Activated naive CD8-positive, alpha-beta T cell (primary cell): ENCODE results near the gene SLK.

Experiments
- H3K27ac Mint-ChIP-seq: one replicate; pipeline ENCODE4 v1.8.0; 2021; ENCODE audit warnings: mixed read lengths
- H3K27me3 Mint-ChIP-seq: one replicate; pipeline ENCODE4 v1.8.0; 2021; ENCODE audit warnings: mixed read lengths
- H3K36me3 Mint-ChIP-seq: one replicate; pipeline ENCODE4 v1.8.0; 2021; ENCODE audit warnings: mixed read lengths
- H3K4me1 Mint-ChIP-seq: one replicate; pipeline ENCODE4 v1.8.0; 2021; ENCODE audit warnings: low read depth, mixed read lengths
- H3K4me3 Mint-ChIP-seq: one replicate; pipeline ENCODE4 v1.8.0; 2021; ENCODE audit warnings: mild to moderate bottlenecking, mixed read lengths
- H3K9me3 Mint-ChIP-seq: one replicate; pipeline ENCODE4 v1.8.0; 2021; ENCODE audit warnings: low read depth, mixed read lengths

The SLK gene

DNA sequence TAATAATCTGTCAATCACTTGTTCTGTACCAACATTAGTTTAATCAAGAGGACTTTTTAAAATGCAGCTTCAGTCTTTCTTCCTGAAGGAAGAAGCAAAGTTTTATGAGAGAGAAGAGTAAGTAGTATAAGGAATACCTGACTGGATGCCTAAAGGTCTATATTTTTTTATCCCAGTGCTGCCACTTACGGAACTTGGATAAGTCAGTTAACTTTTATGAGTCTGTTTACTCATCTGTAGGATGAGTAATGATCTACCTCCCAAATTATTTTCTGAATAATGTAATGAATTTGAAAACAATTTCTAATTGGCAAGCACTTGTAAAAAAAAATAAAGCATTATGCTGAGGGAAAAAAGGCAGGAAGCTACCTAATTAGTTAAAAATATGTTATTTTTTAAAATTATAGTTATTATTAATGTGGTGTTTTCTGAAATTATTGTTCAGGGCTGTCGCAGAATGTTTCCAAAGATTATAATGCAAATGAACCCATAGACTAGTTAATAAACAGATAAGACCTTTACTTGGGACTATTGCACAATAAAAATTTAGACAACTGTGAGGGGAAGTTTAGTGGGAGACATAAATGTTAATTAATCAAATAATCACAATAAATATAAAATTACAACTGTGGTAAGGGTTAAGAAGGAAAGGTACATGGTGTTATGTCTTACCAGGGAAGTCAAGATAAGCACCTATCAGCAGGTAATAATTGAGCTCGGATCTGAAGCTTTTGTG, 24.6 kb downstream of the SLK start:
- Mint-ChIP-seq H3K36me3 (peaks cover 8% of the 10 kb centered on the region), H3K4me1 (peaks cover 42% of the 10 kb centered on the region), H3K27me3 (no peaks in the 10 kb centered on the region), H3K9me3 (no peaks in the 10 kb centered on the region), H3K27ac (no peak overlapping the region), H3K4me3 (no peak overlapping the region)

DNA sequence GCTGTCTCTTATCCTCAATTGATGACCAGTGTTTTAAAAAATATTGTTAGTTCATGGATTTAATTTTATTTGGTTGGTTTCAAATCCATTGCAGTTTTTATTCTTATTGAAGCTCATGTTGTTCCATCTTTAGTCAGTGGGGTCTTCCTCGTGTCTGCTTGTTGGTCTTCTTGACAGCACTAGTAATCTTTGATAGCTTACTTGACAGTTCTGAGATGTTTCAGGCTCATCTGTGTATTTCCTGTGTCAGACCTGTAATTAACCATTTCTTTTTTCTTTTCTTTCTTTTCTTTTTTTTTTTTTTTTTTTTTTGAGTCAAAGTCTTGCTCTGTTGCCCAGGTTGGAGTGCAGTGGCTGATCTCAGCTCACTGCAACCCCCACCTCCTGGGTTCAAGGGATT, 28.2 kb downstream of the SLK start:
- Mint-ChIP-seq H3K4me3 (no peak overlapping the region), H3K9me3 (no peaks in the 10 kb centered on the region), H3K27me3 (no peaks in the 10 kb centered on the region), H3K27ac (no peak overlapping the region), H3K36me3 (peaks cover 12% of the 10 kb centered on the region), H3K4me1 (peaks cover 18% of the 10 kb centered on the region)

DNA sequence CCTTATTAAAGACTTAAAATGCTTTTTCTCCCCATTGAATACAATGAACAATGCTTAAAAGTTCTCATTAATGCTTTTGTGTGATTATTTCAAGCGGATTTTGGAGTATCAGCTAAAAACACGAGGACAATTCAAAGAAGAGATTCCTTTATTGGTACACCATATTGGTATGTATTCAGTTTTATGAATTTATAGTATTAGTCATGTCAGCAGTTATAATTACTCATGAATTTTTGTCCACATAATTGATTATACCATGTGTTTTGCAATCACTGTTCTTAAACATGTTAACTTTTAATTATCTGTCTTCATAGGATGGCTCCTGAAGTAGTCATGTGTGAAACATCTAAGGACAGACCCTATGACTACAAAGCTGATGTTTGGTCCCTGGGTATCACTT, 31.9 kb downstream of the SLK start:
- peaks cover 18% of the 10 kb centered on the region for H3K36me3 Mint-ChIP-seq
- H3K4me1 Mint-ChIP-seq, result peaks cover 14% of the 10 kb centered on the region
- no peaks in the 10 kb centered on the region for H3K9me3 Mint-ChIP-seq
- no peak overlapping the region for H3K27ac Mint-ChIP-seq
- H3K27me3 Mint-ChIP-seq, result no peaks in the 10 kb centered on the region
- H3K4me3 Mint-ChIP-seq, result no peak overlapping the region

DNA sequence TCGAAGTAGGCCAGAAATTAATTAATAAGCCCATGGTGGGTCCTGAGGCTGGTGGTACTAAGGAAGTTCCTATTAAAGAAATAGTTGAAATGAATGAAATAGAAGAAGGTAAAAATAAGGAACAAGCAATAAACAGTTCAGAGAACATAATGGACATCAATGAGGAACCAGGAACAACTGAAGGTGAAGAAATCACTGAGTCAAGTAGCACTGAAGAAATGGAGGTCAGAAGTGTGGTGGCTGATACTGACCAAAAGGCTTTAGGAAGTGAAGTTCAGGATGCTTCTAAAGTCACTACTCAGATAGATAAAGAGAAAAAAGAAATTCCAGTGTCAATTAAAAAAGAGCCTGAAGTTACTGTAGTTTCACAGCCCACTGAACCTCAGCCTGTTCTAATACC, 36.0 kb downstream of the SLK start:
- no peaks in the 10 kb centered on the region for H3K27me3 Mint-ChIP-seq
- H3K4me3 Mint-ChIP-seq, result no peak overlapping the region
- H3K27ac Mint-ChIP-seq, result no peak overlapping the region
- no peaks in the 10 kb centered on the region for H3K4me1 Mint-ChIP-seq
- peaks cover 12% of the 10 kb centered on the region for H3K36me3 Mint-ChIP-seq
- no peaks in the 10 kb centered on the region for H3K9me3 Mint-ChIP-seq

GRCh38 chr10:104005172-104005863, 38.4 kb downstream of the SLK start:
- Mint-ChIP-seq H3K27ac (no peak overlapping the region), H3K4me1 (no peaks in the 10 kb centered on the region), H3K27me3 (no peaks in the 10 kb centered on the region), H3K9me3 (no peaks in the 10 kb centered on the region), H3K4me3 (no peak overlapping the region), H3K36me3 (peaks cover 10% of the 10 kb centered on the region)

GRCh38 chr10:104011904-104012303, 45.0 kb downstream of the SLK start:
- Mint-ChIP-seq H3K27me3 (no peaks in the 10 kb centered on the region), H3K4me3 (no peak overlapping the region), H3K27ac (no peak overlapping the region), H3K9me3 (no peaks in the 10 kb centered on the region), H3K36me3 (peaks cover 3% of the 10 kb centered on the region), H3K4me1 (no peaks in the 10 kb centered on the region)

- Mint-ChIP-seq H3K27ac (no peak overlapping the region), H3K4me3 (no peak overlapping the region), H3K36me3 (peaks cover 3% of the 10 kb centered on the region), H3K9me3 (no peaks in the 10 kb centered on the region), H3K4me1 (no peaks in the 10 kb centered on the region), H3K27me3 (no peaks in the 10 kb centered on the region)
These were observed 46.5 kb downstream of the SLK start for GRCh38 chr10:104013489-104013888.

DNA sequence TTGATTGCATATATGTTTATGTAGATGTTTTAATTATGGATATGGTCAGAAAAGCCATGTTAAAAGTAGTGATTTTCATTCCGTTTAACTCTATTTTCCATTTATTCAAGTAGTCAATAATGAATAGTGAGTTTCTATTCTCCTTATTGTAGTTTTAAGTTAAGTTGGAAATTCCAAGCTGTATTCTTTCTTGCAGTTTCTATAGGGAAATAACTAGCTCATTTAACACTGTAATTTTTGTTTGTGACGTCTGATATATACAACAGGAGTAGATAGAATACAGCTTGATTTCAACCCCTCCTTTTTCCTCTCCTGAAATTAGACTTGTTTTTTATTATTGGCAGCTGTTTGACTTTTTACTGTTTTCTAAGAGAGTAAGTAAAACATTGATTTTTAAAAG, 47.2 kb downstream of the SLK start:
- no peak overlapping the region for H3K4me3 Mint-ChIP-seq
- H3K36me3 Mint-ChIP-seq, result peaks cover 3% of the 10 kb centered on the region
- no peak overlapping the region for H3K27ac Mint-ChIP-seq
- no peaks in the 10 kb centered on the region for H3K27me3 Mint-ChIP-seq
- H3K4me1 Mint-ChIP-seq, result no peaks in the 10 kb centered on the region
- H3K9me3 Mint-ChIP-seq, result no peaks in the 10 kb centered on the region

DNA sequence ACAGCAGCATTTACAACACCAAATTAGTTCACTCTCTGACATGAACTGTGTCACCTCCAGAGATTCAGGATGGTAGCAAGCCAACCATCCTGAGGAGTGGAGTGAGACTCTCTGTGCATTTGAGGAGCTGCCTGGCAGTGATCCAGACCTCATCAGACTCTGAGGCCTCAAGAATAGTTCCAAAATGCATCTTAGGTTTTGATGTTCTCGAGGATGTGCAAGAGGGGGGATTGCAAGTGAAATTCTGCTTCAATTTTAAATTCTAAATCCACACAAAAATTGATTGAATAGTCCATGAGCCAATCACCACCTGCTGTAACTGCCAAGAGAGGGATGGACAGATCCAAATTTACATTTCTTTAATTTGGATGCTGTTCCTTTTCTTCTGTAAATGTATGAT, 49.7 kb downstream of the SLK start:
- H3K27me3 Mint-ChIP-seq, result no peaks in the 10 kb centered on the region
- H3K4me1 Mint-ChIP-seq, result peaks cover 4% of the 10 kb centered on the region
- H3K27ac Mint-ChIP-seq, result no peak overlapping the region
- H3K36me3 Mint-ChIP-seq, result peaks cover 4% of the 10 kb centered on the region
- no peak overlapping the region for H3K4me3 Mint-ChIP-seq
- no peaks in the 10 kb centered on the region for H3K9me3 Mint-ChIP-seq

DNA sequence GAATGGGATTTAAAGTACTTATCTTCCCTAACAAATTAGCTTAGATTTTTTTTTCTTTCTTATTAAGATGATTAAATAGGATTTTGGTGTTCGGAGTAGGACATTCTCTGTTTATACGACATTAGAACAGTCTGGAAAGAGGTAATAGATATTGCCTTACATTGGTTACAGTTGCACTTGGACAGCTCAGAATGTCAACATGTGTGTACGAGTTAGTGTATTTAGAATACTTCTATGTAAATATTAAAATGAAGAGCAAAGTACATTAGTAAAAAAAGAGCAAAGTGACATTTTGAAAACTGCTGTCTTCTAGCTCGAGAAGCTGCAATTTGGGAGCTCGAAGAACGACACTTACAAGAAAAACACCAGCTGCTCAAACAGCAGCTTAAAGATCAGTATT, 51.5 kb downstream of the SLK start:
- Mint-ChIP-seq H3K4me1 (peaks cover 6% of the 10 kb centered on the region), H3K27me3 (no peaks in the 10 kb centered on the region), H3K36me3 (peaks cover 11% of the 10 kb centered on the region), H3K4me3 (no peak overlapping the region), H3K27ac (no peak overlapping the region), H3K9me3 (no peaks in the 10 kb centered on the region)

DNA sequence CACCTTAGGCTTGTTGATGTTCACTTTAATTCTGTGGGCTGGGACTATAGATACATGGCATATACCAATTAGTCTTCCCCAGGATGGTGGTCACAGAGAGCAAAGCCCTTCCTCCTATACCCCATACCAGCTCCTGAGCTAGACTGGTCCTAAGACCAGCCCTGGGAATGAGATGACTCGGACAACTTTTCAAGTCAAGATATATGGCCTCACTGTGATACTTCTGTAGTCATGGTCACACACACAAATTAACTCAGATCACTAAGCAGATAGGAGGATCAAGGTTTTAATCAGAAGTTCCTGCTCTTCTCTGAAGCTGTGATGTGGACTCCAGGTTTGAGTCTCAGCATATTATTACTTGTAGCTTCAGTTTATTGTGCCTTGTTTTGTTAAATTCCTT, 53.1 kb downstream of the SLK start:
- H3K9me3 Mint-ChIP-seq, result no peaks in the 10 kb centered on the region
- peaks cover 20% of the 10 kb centered on the region for H3K36me3 Mint-ChIP-seq
- no peak overlapping the region for H3K27ac Mint-ChIP-seq
- no peak overlapping the region for H3K4me3 Mint-ChIP-seq
- peaks cover 6% of the 10 kb centered on the region for H3K4me1 Mint-ChIP-seq
- no peaks in the 10 kb centered on the region for H3K27me3 Mint-ChIP-seq

DNA sequence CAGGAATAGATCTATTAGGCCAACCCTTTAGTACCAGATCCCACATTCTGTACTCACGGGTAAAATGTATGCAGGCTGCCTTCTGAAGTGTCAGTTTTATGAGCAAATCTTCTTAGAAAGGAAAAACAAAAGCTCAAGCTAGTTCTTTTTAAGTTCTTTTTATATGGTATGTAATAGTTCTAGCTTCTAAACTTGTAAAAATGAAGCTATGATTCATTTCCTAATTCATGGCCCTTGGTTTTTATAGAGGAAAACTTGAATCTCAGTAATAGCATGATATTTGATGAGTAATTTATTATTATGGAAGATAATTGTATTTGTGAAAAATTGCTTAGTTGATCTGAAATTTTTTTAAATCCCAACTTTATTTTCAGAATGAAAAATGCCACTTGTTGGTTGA, 54.3 kb downstream of the SLK start:
- no peak overlapping the region for H3K4me3 Mint-ChIP-seq
- peaks cover 20% of the 10 kb centered on the region for H3K36me3 Mint-ChIP-seq
- no peak overlapping the region for H3K27ac Mint-ChIP-seq

DNA sequence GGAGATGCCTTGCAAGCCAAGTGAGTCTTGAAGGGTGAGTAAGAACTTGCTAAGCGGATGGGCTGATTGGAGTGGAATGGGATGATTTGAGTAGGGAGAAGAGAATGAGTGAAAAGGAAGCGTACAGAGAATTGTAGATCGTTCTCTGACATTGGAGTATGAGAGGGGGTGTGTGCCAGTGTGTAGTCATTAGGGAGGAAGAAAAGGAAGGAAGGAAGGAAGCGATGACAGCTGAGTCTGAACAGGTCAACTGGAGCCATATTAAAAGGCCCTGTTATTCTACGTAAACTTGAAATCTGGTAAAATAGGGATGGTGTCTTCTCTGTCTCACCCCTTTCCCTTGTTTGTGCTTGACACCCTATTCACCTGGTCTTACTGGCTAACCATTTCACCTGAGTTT, 55.1 kb downstream of the SLK start:
- Mint-ChIP-seq H3K9me3 (no peaks in the 10 kb centered on the region), H3K4me3 (no peak overlapping the region), H3K27me3 (no peaks in the 10 kb centered on the region), H3K36me3 (peaks cover 20% of the 10 kb centered on the region), H3K4me1 (peaks cover 6% of the 10 kb centered on the region), H3K27ac (no peak overlapping the region)

More for the DNA sequence above, 54.3 kb downstream of the SLK start:
- Mint-ChIP-seq H3K4me1 (peaks cover 6% of the 10 kb centered on the region), H3K9me3 (no peaks in the 10 kb centered on the region), H3K27me3 (no peaks in the 10 kb centered on the region)

DNA sequence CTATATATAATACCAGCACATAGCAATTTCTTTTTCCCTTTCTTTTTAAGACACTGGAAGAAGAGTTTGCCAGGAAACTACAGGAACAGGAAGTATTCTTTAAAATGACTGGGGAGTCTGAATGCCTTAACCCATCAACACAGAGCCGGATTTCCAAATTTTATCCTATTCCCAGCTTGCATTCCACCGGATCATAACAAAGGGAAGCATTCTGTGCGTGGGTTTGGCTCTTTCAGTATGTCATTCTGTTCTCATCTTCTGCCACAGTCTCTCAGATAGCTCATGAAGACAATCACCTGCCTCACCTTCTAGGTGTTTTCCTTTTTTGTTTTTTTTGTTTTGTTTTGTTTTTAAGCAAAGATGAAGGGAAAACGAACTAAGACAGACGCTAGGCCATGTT, 58.6 kb downstream of the SLK start:
- Mint-ChIP-seq H3K27ac (no peak overlapping the region), H3K36me3 (peaks cover 20% of the 10 kb centered on the region), H3K4me3 (no peak overlapping the region), H3K27me3 (no peaks in the 10 kb centered on the region), H3K9me3 (no peaks in the 10 kb centered on the region), H3K4me1 (peaks cover 10% of the 10 kb centered on the region)

- Mint-ChIP-seq H3K9me3 (no peaks in the 10 kb centered on the region), H3K27me3 (no peaks in the 10 kb centered on the region), H3K36me3 (peaks cover 18% of the 10 kb centered on the region), H3K4me3 (no peak overlapping the region), H3K27ac (no peak overlapping the region), H3K4me1 (peaks cover 5% of the 10 kb centered on the region)
These were observed 59.8 kb downstream of the SLK start for GRCh38 chr10:104026762-104027161.

DNA sequence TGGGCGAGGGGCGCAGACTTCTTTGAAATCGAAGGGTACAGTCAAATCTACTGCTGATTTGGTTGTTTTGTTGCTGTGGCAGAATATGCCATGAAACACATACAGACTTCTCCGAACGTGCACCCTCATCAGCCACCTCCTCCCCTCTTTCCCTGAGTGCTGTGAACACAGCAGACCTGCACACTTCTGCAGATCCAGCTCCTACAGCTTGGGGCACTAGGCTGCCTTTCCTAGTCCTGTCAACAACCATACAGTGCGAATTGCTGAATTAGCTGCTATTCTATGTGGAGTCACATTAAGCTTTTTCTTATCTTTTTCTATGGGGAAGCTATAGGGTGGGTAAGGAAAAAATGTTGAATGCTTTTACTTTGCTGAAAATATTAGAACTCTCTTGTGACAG, 61.2 kb downstream of the SLK start:
- Mint-ChIP-seq H3K27ac (no peak overlapping the region), H3K4me1 (peaks cover 3% of the 10 kb centered on the region), H3K4me3 (no peak overlapping the region), H3K27me3 (no peaks in the 10 kb centered on the region), H3K36me3 (peaks cover 13% of the 10 kb centered on the region), H3K9me3 (no peaks in the 10 kb centered on the region)
